ENCODE results near the gene GAB3. TPM values are rescaled to one million over a fixed set of nuclear protein-coding genes. Genes with fewer than 3 reads are reported as not detected.

GAB3 gene
- total and polyA plus RNA-seq, 2 donors (not counting 3 experiments of a cell fraction or from before 2014, with no cell fraction given): 6.0 to 6.2 TPM

- Histone ChIP-seq H3K36me3 (ENCODE audit: control insufficient read depth in 2 of 2, extremely low read depth in 1 of 2, insufficient read depth in 2 of 2, low read length in 2 of 2) (no peaks in the 10 kb centered on the region), H3K4me2 (ENCODE audit: insufficient read depth, low read length) (no peak overlapping the region), H3K9ac (replicated peaks; ENCODE audit: extremely low read depth, insufficient read depth, low read length) (no peak overlapping the region), H3K9me1 (replicated peaks; ENCODE audit: control insufficient read depth, extremely low read depth, insufficient read depth, low read length) (no peaks in the 10 kb centered on the region), H3K4me3 (replicated peaks in 1 of 3; ENCODE audit: insufficient read depth in 1 of 3, low read depth in 1 of 3, low read length in 3 of 3) (no peak overlapping the region), H3K4me1 (ENCODE audit: control insufficient read depth, extremely low read depth, insufficient read depth, low read length) (peaks cover 5% of the 10 kb centered on the region), H3K27ac (ENCODE audit: insufficient read depth, low read depth, low read length) (no peak overlapping the region), H3K27me3 (ENCODE audit: control insufficient read depth in 2 of 2, insufficient read depth in 2 of 2, low read length in 2 of 2) (no peaks in the 10 kb centered on the region), H3K9me3 (replicated peaks; ENCODE audit: control insufficient read depth, insufficient read depth, low read length) (no peaks in the 10 kb centered on the region), H3K79me2 (ENCODE audit: control insufficient read depth, insufficient read depth, low read length) (no peaks in the 10 kb centered on the region), H2AFZ (ENCODE audit: low read depth, low read length) (peak overlapping the region; percentile 73), H4K20me1 (replicated peaks; ENCODE audit: control insufficient read depth, extremely low read depth, insufficient read depth, low read length) (no peaks in the 10 kb centered on the region)
- no peak for DNase-seq (ENCODE audit: low read depth, low spot score)
- BruUV-seq (replicated peaks): no TSS peak
- ChIA-PET POLR2A (no interaction called here), CTCF (no interaction called here)
- TF ChIP-seq FOS (IDR thresholded peaks at IDR 0.05; ENCODE audit: borderline replicate concordance, insufficient read depth, low read length) (no peak), JUN (IDR thresholded peaks at IDR 0.05; ENCODE audit: borderline replicate concordance, insufficient read depth, insufficient read length, low read depth) (no peak), POLR2AphosphoS5 (IDR thresholded peaks at IDR 0.05; ENCODE audit: insufficient read depth, low read depth, low read length) (no peak), POLR2A (IDR thresholded peaks at IDR 0.05; ENCODE audit: low read depth, low read length) (no peak), GATA2 (IDR thresholded peaks at IDR 0.05; ENCODE audit: insufficient read depth, insufficient read length, low read depth, low read length) (no peak), EZH2 (IDR thresholded peaks at IDR 0.05; ENCODE audit: borderline replicate concordance, low read depth, low read length, severe bottlenecking) (no peak), MYC (IDR thresholded peaks at IDR 0.05; ENCODE audit: low read depth, low read length) (no peak)
- TF ChIP-seq, protein P1, sequence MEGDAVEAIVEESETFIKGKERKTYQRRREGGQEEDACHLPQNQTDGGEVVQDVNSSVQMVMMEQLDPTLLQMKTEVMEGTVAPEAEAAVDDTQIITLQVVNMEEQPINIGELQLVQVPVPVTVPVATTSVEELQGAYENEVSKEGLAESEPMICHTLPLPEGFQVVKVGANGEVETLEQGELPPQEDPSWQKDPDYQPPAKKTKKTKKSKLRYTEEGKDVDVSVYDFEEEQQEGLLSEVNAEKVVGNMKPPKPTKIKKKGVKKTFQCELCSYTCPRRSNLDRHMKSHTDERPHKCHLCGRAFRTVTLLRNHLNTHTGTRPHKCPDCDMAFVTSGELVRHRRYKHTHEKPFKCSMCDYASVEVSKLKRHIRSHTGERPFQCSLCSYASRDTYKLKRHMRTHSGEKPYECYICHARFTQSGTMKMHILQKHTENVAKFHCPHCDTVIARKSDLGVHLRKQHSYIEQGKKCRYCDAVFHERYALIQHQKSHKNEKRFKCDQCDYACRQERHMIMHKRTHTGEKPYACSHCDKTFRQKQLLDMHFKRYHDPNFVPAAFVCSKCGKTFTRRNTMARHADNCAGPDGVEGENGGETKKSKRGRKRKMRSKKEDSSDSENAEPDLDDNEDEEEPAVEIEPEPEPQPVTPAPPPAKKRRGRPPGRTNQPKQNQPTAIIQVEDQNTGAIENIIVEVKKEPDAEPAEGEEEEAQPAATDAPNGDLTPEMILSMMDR (IDR thresholded peaks at IDR 0.05; ENCODE audit: extremely low read depth in 1 of 2, insufficient read depth in 1 of 2, low read depth in 1 of 2, low read length in 2 of 2): no peak
- TF ChIP-seq, protein P2, sequence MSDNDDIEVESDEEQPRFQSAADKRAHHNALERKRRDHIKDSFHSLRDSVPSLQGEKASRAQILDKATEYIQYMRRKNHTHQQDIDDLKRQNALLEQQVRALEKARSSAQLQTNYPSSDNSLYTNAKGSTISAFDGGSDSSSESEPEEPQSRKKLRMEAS (IDR thresholded peaks at IDR 0.05; ENCODE audit: insufficient read depth, insufficient read length): no peak
- FAIRE-seq: peak; percentile 76
- intact Hi-C loops (cut with micrococcal nuclease): no loop called here
- dilution Hi-C loops (cut with MboI; ENCODE audit: extremely low pct_ligation_motif_present, low sequenced_read_pairs): no loop called here
Measured at GRCh38 chrX:154650221-154650510, 100.7 kb downstream of the GAB3 start.
